GM18951 (cell line): Measurements from ENCODE around the gene LRGUK.

Source experiments
- POLR2A ChIP-seq: IDR thresholded peaks from 4 replicates; pipeline ENCODE4 v1.6.1; 2011; ENCODE audit warnings: mild to moderate bottlenecking; ENCODE audit not compliant: insufficient read length, insufficient read depth; ENCODE audit errors: extremely low read depth
- in situ Hi-C: fragments of 300-500 bp; cut with MboI; formaldehyde crosslinking; loops from one replicate; pipeline ENCODE4 v1.12.0; 2022; ENCODE audit warnings: low sequenced_read_pairs, mixed read lengths, inconsistent platforms; ENCODE audit not compliant: unreplicated experiment

LRGUK gene

GRCh38 chr7:134108802-134109201 lies 18.3 kb upstream of the LRGUK start:
- no peak for TF ChIP-seq POLR2A
- in situ Hi-C loops = no loop called here

GRCh38 chr7:134113655-134114054 lies 13.5 kb upstream of the LRGUK start:
- TF ChIP-seq POLR2A = no peak
- in situ Hi-C loops = no loop called here

DNA sequence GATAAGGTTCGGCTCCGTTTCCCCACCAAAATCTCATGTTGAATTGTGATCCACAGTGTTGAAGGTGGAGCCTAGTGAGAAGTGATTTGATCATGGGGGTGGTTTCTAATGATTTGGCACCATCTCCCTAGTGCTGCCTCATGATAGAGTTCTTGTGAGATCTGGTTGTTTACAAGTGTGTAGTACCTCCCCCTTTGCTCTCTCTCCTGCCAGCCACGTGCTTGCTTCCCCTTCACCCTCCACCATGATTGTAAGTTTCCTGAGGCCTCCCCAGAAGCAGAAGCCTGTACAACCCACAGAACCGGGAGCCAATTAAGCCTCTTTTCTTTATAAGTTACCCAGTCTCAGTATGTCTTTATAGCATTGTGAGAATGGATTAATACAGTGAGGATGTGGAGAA lies 12.1 kb upstream of the LRGUK start:
- TF ChIP-seq POLR2A = no peak
- in situ Hi-C loops = no loop called here

- no peak for TF ChIP-seq POLR2A
Observed at GRCh38 chr7:134120405-134120804, 6.7 kb upstream of the LRGUK start.

DNA sequence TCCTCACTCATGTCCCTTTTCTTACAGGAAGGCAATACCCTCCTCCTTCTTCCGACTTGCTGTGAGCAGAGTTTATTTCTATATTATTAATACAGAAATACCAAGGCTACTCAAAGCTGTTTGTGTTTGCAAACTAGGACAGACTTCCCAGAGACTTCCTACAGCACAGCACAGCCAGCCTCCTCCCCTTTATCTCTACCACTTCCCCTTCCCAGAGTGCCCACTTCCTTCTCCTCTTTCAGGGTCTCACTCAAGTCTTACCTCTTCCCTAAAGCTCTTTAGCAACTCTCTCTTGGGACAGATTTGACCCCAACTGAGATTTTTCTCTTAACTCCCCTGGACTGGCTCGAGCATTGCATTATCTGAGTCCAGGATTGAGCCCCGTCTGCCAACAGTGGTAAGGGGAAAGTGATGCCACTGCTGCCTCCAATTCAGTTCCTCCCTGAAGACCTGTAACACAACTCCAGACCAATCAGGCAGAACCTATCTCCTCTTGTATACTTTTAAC lies 5.5 kb upstream of the LRGUK start:
- in situ Hi-C loops = no loop called here
- TF ChIP-seq POLR2A = no peak

More at GRCh38 chr7:134120405-134120804, 6.7 kb upstream of the LRGUK start:
- in situ Hi-C loops = no loop called here

- no peak for TF ChIP-seq POLR2A
Observed at GRCh38 chr7:134122980-134123379, 4.2 kb upstream of the LRGUK start.

DNA sequence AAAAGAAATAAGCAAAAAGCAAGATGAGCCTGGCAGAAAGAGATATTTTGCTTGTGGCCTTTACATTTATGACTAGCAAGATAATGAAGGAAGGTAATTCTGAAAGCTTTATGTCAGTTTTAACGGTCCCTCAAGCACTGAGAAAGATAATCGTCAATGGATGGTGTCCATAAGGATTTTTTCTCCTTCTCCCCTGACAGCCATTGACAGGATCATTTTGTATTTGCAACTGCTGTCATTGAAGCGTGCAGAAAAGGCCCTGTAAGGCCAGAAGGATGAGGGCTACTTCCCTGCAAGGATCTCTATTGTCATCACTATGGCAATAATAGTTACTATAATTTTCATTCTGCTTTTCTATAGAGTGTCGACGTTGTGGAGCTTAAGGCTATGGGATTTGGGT lies 994 bp upstream of the LRGUK start:
- in situ Hi-C loops = no loop called here

More at GRCh38 chr7:134122980-134123379, 4.2 kb upstream of the LRGUK start:
- in situ Hi-C loops = no loop called here

GRCh38 chr7:134126596-134126965 lies 559 bp upstream of the LRGUK start:
- in situ Hi-C loops = no loop called here
- TF ChIP-seq POLR2A = no peak

More for the DNA sequence above, 994 bp upstream of the LRGUK start:
- no peak for TF ChIP-seq POLR2A

DNA sequence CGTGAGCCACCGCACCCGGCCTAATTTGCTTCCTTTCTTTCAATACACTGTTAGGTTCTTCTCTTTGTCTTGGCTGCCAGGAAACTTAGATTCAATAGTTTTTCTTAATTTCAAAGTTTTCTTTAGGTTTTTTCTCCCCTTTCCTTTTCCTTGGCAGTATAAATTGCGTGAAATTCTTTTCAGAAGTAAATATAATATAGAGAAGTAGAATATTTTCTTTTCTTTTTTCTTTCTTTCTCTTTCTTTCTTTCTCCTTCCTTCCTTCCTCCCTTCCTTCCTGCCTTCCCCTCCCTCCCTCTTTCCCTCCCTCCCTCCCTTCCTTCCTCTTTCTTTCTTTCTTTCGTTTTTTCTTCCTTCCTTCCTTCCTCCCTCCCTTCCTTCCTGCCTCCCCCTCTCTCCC lies 1.7 kb downstream of the LRGUK start:
- in situ Hi-C loops = no loop called here

GRCh38 chr7:134129856-134130523 lies 2.9 kb downstream of the LRGUK start:
- in situ Hi-C loops = no loop called here
- TF ChIP-seq POLR2A = no peak

More for the DNA sequence above, 1.7 kb downstream of the LRGUK start:
- no peak for TF ChIP-seq POLR2A

DNA sequence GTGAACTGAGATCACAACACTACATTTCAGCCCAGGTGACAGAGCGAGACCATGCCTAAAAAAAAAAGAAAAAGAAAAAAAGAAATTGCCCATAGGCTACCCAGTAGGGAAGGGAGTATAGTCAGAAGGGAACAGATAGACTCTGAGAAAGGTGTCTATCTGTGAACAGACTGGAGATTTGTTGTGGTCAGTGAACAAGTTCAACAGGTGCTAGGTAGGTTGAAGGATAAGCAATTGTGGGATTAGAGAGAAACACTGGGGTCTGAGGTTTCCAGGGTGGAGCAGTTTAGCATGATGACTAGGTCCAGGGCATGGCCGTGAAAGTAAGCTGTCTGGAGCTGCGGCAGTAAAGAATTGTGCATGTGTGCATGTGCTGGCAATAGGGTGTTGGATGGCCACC lies 6.9 kb downstream of the LRGUK start:
- no peak for TF ChIP-seq POLR2A
- in situ Hi-C loops = no loop called here

GRCh38 chr7:134140889-134141867 lies 14.0 kb downstream of the LRGUK start:
- in situ Hi-C loops = no loop called here
- no peak for TF ChIP-seq POLR2A

- TF ChIP-seq POLR2A = no peak
- in situ Hi-C loops = no loop called here
Observed at GRCh38 chr7:134141868-134142264, 14.7 kb downstream of the LRGUK start.

DNA sequence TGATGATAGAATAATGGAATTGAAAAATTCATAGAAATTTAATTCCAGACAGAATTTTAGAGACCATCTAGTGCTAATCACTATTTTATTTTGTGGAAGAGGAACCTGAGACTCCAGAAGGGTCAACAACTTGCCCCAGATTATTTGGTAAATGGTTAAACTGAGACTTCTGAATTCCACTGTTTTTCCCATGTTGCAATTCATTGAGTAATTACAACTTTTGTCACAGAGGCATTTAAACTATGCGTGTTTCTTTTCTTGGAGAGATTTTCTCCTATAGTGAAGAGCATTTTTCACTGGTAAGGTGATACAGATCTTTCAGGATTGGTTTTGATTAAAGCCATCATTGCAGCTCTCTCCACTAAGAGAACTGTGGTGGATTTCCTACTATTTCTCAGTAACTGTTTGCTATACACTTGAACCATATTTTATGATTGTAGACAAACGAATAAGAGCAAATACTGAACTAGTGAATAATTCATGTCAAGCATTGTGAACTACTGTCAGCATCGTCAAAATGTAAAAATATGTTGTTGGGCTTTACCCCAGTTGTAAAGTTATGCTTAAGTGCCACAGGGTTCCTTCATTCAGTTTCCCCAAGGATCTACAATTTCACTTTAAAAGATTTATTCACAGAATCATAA lies 26.5 kb downstream of the LRGUK start:
- no peak for TF ChIP-seq POLR2A
- in situ Hi-C loops = no loop called here
